Nephron progenitor cell (in vitro differentiated cells): ENCODE results near the gene KRTAP25-1.

ENCODE experiments used
- DNase-seq: peaks from one replicate; pipeline ENCODE4 v3.0.0; 2021
- H3K27ac Mint-ChIP-seq: 2 replicates; pipeline ENCODE4 v1.8.0; 2021; ENCODE audit warnings: mild to moderate bottlenecking, moderate library complexity, mixed read lengths
- H3K27me3 Mint-ChIP-seq: 2 replicates; pipeline ENCODE4 v1.8.0; 2021; ENCODE audit warnings: mild to moderate bottlenecking, low read depth, mixed read lengths; ENCODE audit not compliant: poor library complexity
- H3K36me3 Mint-ChIP-seq: 2 replicates; pipeline ENCODE4 v1.8.0; 2021; ENCODE audit warnings: low read depth, mixed read lengths
- H3K4me1 Mint-ChIP-seq: 2 replicates; pipeline ENCODE4 v1.8.0; 2021; ENCODE audit warnings: mixed read lengths
- H3K4me3 Mint-ChIP-seq: 2 replicates; pipeline ENCODE4 v1.8.0; 2021; ENCODE audit warnings: mild to moderate bottlenecking, moderate library complexity, mixed read lengths
- H3K9me3 Mint-ChIP-seq: 2 replicates; pipeline ENCODE4 v1.8.0; 2021; ENCODE audit warnings: mild to moderate bottlenecking, moderate library complexity, mixed read lengths
- CTCF ChIP-seq: fragments of 200-600 bp; sonication (generic); IDR thresholded peaks from 2 replicates; pipeline ENCODE4 v1.5.0; 2021; ENCODE audit warnings: antibody characterized with exemption

The KRTAP25-1 gene

GRCh38 chr21:30268608-30269197, 20.6 kb downstream of the KRTAP25-1 start:
- no peak overlapping the region for H3K27ac Mint-ChIP-seq
- no peak for DNase-seq
- peaks cover 5% of the 10 kb centered on the region for H3K27me3 Mint-ChIP-seq
- H3K36me3 Mint-ChIP-seq = no peaks in the 10 kb centered on the region
- H3K4me3 Mint-ChIP-seq = no peak overlapping the region
- no peaks in the 10 kb centered on the region for H3K4me1 Mint-ChIP-seq
- TF ChIP-seq CTCF = no peak
- peaks cover 22% of the 10 kb centered on the region for H3K9me3 Mint-ChIP-seq

GRCh38 chr21:30257773-30258172, 31.5 kb downstream of the KRTAP25-1 start:
- Mint-ChIP-seq H3K27me3 (no peaks in the 10 kb centered on the region), H3K4me3 (no peak overlapping the region), H3K9me3 (no peaks in the 10 kb centered on the region), H3K27ac (no peak overlapping the region), H3K4me1 (peaks cover 5% of the 10 kb centered on the region), H3K36me3 (no peaks in the 10 kb centered on the region)
- DNase-seq = peak; percentile 6
- TF ChIP-seq CTCF = peak; percentile 28

- DNase-seq = no peak
- Mint-ChIP-seq H3K4me3 (no peak overlapping the region), H3K36me3 (no peaks in the 10 kb centered on the region), H3K4me1 (peaks cover 5% of the 10 kb centered on the region), H3K27me3 (no peaks in the 10 kb centered on the region), H3K27ac (peak overlapping the region; percentile 81), H3K9me3 (no peaks in the 10 kb centered on the region)
- TF ChIP-seq CTCF = no peak
Observed at GRCh38 chr21:30256100-30256499, 33.2 kb downstream of the KRTAP25-1 start.

GRCh38 chr21:30255679-30256078, 33.6 kb downstream of the KRTAP25-1 start:
- no peak for TF ChIP-seq CTCF
- Mint-ChIP-seq H3K27ac (no peak overlapping the region), H3K36me3 (no peaks in the 10 kb centered on the region), H3K9me3 (no peaks in the 10 kb centered on the region), H3K27me3 (no peaks in the 10 kb centered on the region), H3K4me3 (no peak overlapping the region), H3K4me1 (peaks cover 5% of the 10 kb centered on the region)
- DNase-seq = no peak

GRCh38 chr21:30251781-30252180, 37.5 kb downstream of the KRTAP25-1 start:
- no peaks in the 10 kb centered on the region for H3K27me3 Mint-ChIP-seq
- H3K4me3 Mint-ChIP-seq = no peak overlapping the region
- no peak for DNase-seq
- H3K36me3 Mint-ChIP-seq = no peaks in the 10 kb centered on the region
- H3K27ac Mint-ChIP-seq = no peak overlapping the region
- no peak for TF ChIP-seq CTCF
- H3K9me3 Mint-ChIP-seq = no peaks in the 10 kb centered on the region
- no peaks in the 10 kb centered on the region for H3K4me1 Mint-ChIP-seq

- Mint-ChIP-seq H3K4me3 (no peak overlapping the region), H3K36me3 (no peaks in the 10 kb centered on the region), H3K27me3 (no peaks in the 10 kb centered on the region), H3K9me3 (no peaks in the 10 kb centered on the region), H3K4me1 (no peaks in the 10 kb centered on the region), H3K27ac (no peak overlapping the region)
- DNase-seq = no peak
- TF ChIP-seq CTCF = no peak
Observed at GRCh38 chr21:30249936-30250335, 39.4 kb downstream of the KRTAP25-1 start.
